Head of caudate nucleus (tissue), 42 donors: ENCODE data around the gene PHLDB2.

Experiments
- DNase-seq, 42 donors: peaks; one replicate each; pipeline versions ENCODE4 v3.0.0 to v3.0.0-alpha.2; 2020 to 2021; ENCODE audit warnings: mixed read lengths in 7 of 42
- intact Hi-C: fragments of 100-400 bp; cut with DNase I; formaldehyde crosslinking; loops from one replicate; pipeline ENCODE4 v1.15.0; 2022

PHLDB2 gene

GRCh38 chr3:111975131-111975530, 116.1 kb downstream of the PHLDB2 start:
- no peak for DNase-seq
- intact Hi-C loops: no loop called here

GRCh38 chr3:111976254-111976653, 117.2 kb downstream of the PHLDB2 start:
- intact Hi-C loops: no loop called here
- no peak for DNase-seq

- peak; percentile 93 to 99 (median 97) for DNase-seq
- intact Hi-C loops: no loop called here
These were observed 119.7 kb downstream of the PHLDB2 start, which contains the start of gene ABHD10 for GRCh38 chr3:111978583-111979433. ABHD10 (plus strand) TSS chr3:111979026; CDS start chr3:111979062, 36 bp downstream.

GRCh38 chr3:111979434-111980038, 120.5 kb downstream of the PHLDB2 start:
- intact Hi-C loops: loop anchor here (10.0 kb wide), 1 partner anchor 65 kb away; no protein-coding TSS in a partner anchor
- DNase-seq: no peak

- intact Hi-C loops: loop anchor here (10.0 kb wide), 1 partner anchor 64 kb away; no protein-coding TSS in a partner anchor
- DNase-seq: peak in 22 of 42 donors; percentile 8 to 72 (median 44)
These were observed 121.8 kb downstream of the PHLDB2 start for GRCh38 chr3:111980716-111981456.

- DNase-seq: no peak
- intact Hi-C loops: loop anchor here (10.0 kb wide), 1 partner anchor 63 kb away; no protein-coding TSS in a partner anchor
These were observed 122.3 kb downstream of the PHLDB2 start for GRCh38 chr3:111981457-111981763.

- intact Hi-C loops: loop anchor here (10.0 kb wide), 1 partner anchor 60 kb away; no protein-coding TSS in a partner anchor
- no peak for DNase-seq
These were observed 125.7 kb downstream of the PHLDB2 start for GRCh38 chr3:111984636-111985298.

- DNase-seq: no peak
- intact Hi-C loops: loop anchor here (10.0 kb wide), 1 partner anchor 58 kb away; no protein-coding TSS in a partner anchor
These were observed 127.7 kb downstream of the PHLDB2 start for GRCh38 chr3:111986800-111987199.

GRCh38 chr3:111989061-111989678, 130.1 kb downstream of the PHLDB2 start:
- DNase-seq: peak in 3 of 42 donors; percentile 44 to 62 (median 61)
- intact Hi-C loops: loop anchor here (10.0 kb wide), 1 partner anchor 56 kb away; no protein-coding TSS in a partner anchor

GRCh38 chr3:111993038-111993437, 134.0 kb downstream of the PHLDB2 start:
- DNase-seq: no peak
- intact Hi-C loops: no loop called here

GRCh38 chr3:111998636-111999483, 139.8 kb downstream of the PHLDB2 start, which contains the start of gene TAGLN3:
TAGLN3 (plus strand) TSS chr3:111998922; CDS start chr3:111999423, 501 bp downstream.
- intact Hi-C loops: no loop called here
- peak; percentile 34 to 88 (median 66) for DNase-seq

- intact Hi-C loops: no loop called here
- DNase-seq: peak in 6 of 42 donors; percentile 12 to 47 (median 31)
These were observed 140.6 kb downstream of the PHLDB2 start for GRCh38 chr3:111999484-112000324.

- intact Hi-C loops: no loop called here
- peak in 2 of 42 donors; percentile 17 to 35 for DNase-seq
These were observed 141.3 kb downstream of the PHLDB2 start for GRCh38 chr3:112000367-112000771.

GRCh38 chr3:112000966-112001365, 141.9 kb downstream of the PHLDB2 start:
- intact Hi-C loops: no loop called here
- no peak for DNase-seq

- no peak for DNase-seq
- intact Hi-C loops: no loop called here
These were observed 142.5 kb downstream of the PHLDB2 start for GRCh38 chr3:112001526-112001925.
